Activated T-cell treated with anti-CD3 and anti-CD28 coated beads for 4 hours (primary cell): ENCODE data around the gene TSNAXIP1.

Experiments
- DNase-seq: peaks from one replicate; pipeline ENCODE4 v3.0.0-alpha.2; 2020

The TSNAXIP1 gene

GRCh38 chr16:67806428-67807147, at the start of gene TSNAXIP1, which contains the start of gene RANBP10:
Gene TSNAXIP1 (plus strand): TSS chr16:67806889. CDS start chr16:67807150, 261 bp downstream.
Gene RANBP10 (minus strand): TSS chr16:67806560. CDS start chr16:67806536, 24 bp downstream.
- peak; percentile 91 for DNase-seq

GRCh38 chr16:67758006-67758405, 48.7 kb upstream of the TSNAXIP1 start:
- DNase-seq = no peak

- DNase-seq = no peak
These were observed 47.7 kb upstream of the TSNAXIP1 start for GRCh38 chr16:67758966-67759365.

- no peak for DNase-seq
These were observed 46.3 kb upstream of the TSNAXIP1 start for GRCh38 chr16:67760206-67760955.

GRCh38 chr16:67760956-67761230, 45.8 kb upstream of the TSNAXIP1 start:
- DNase-seq = no peak

GRCh38 chr16:67761924-67762323, 44.8 kb upstream of the TSNAXIP1 start:
- DNase-seq = no peak

- no peak for DNase-seq
These were observed 44.3 kb upstream of the TSNAXIP1 start for GRCh38 chr16:67762385-67762784.

GRCh38 chr16:67763066-67763465, 43.6 kb upstream of the TSNAXIP1 start:
- no peak for DNase-seq

- no peak for DNase-seq
These were observed 42.5 kb upstream of the TSNAXIP1 start for GRCh38 chr16:67764158-67764667.

GRCh38 chr16:67766291-67766690, 40.4 kb upstream of the TSNAXIP1 start:
- DNase-seq = no peak

- DNase-seq = no peak
These were observed 38.7 kb upstream of the TSNAXIP1 start for GRCh38 chr16:67767953-67768352.

GRCh38 chr16:67770346-67770991, 36.2 kb upstream of the TSNAXIP1 start:
- DNase-seq = no peak

- DNase-seq = no peak
These were observed 33.6 kb upstream of the TSNAXIP1 start for GRCh38 chr16:67773099-67773498.

GRCh38 chr16:67773569-67774456, 32.9 kb upstream of the TSNAXIP1 start:
- DNase-seq = no peak

GRCh38 chr16:67774457-67774853, 32.2 kb upstream of the TSNAXIP1 start:
- no peak for DNase-seq

- DNase-seq = no peak
These were observed 31.4 kb upstream of the TSNAXIP1 start for GRCh38 chr16:67775273-67775672.

GRCh38 chr16:67779256-67780014, 27.3 kb upstream of the TSNAXIP1 start:
- DNase-seq = no peak

- DNase-seq = no peak
These were observed 25.7 kb upstream of the TSNAXIP1 start for GRCh38 chr16:67780847-67781564.

- no peak for DNase-seq
These were observed 25.1 kb upstream of the TSNAXIP1 start for GRCh38 chr16:67781565-67781921.

GRCh38 chr16:67782567-67783352, 23.9 kb upstream of the TSNAXIP1 start:
- DNase-seq = no peak

GRCh38 chr16:67783353-67783725, 23.4 kb upstream of the TSNAXIP1 start:
- DNase-seq = no peak
